Stimulated activated CD4-positive, alpha-beta T cell treated with anti-CD3 and anti-CD28 coated beads, Interleukin-15, amount 100 ng/mL, for 1 hour (primary cell): ENCODE data around the gene NPFFR1.
"Not testable (repeated sequence)": the region's sequence is repeated elsewhere in the genome, so short reads cannot be mapped to it uniquely, and the experiment has no call there.

ENCODE experiments used
- DNase-seq, 2 donors: peaks; one replicate each; pipeline ENCODE4 v3.0.0-alpha.2; 2020; ENCODE audit warnings: low read depth in 1 of 2, low spot score in 1 of 2

Gene NPFFR1

DNA sequence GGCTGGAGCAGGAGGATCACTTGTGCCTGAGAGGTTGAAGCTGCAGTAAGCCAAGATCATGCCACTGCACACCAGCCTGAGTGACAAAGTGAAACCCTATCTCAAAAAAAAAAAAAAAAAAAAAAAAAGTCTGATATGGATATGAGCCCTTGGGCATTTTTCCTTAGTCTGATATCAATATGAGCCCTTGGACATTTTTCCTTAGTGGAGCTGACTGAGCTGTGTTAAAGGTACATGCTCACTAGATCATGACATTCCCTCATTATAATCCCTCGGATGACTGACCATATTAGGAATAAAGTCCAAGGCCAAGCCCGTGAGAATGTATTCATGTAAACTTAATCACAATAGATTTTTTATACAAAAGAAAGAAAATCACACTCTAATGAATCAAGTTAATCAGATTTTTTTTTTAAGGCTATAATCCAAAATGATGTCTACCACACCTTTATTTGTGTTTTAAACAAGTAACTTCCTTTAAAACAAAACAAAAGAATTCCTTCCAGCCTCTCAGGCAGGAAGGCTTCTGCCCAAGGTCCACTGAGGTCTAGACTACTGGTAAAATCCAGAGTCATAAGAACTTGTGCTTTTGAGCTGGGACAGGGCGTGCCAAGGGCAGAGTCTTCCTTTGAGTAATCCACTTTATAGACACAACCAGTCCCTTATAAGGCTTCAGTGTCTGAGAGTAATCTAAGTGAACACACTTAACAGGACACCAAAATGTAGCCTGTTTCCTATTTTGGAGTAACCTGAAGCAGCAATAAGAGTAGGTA lies 56.1 kb downstream of the NPFFR1 start:
- no peak for DNase-seq

DNA sequence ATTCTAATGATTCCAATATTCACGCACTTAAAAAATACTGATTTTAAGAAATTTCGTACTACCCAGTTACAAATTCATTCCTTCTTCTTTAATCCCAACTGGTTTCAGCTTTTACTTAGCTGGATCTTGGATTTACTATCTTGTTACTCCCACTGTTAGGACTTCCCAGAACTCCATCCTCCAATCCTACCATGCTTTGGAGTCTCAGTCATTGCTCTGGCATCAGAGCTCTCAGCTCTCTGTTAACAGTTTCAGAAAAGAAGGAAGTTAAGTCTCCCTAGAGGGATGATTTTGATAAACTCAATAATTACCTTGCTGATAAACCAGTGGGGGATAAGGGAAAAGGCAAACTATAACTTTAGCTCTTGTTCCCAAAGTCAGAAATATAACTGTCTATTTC lies 60.1 kb downstream of the NPFFR1 start:
- DNase-seq, result no peak

DNA sequence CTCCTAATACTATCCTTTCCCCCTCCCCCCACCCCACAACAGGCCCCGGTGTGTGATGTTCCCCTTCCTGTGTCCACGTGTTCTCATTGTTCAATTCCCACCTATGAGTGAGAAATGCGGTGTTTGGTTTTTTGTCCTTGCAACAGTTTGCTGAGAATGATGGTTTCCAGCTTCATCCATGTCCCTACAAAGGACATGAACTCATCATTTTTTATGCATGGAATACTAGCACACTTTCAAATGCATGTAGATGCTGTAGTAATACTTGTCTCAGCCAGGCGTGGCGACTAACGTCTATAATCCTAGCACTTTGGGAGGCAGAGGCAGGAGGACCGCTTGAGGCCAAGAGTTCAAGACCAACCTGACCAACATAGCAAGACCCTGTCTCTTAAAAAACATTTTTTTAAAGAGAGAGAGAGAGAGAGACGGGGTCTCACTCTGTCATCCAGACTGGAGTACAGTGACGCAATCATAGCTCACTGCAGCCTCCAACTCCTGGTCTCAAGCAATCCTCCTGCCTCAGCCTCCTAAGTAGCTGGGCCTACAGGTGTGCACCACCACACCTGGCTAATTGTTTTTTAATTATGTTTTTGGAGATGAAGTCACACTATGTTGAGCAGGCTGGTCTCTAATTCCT lies 60.9 kb downstream of the NPFFR1 start:
- not testable (repeated sequence) for DNase-seq

DNA sequence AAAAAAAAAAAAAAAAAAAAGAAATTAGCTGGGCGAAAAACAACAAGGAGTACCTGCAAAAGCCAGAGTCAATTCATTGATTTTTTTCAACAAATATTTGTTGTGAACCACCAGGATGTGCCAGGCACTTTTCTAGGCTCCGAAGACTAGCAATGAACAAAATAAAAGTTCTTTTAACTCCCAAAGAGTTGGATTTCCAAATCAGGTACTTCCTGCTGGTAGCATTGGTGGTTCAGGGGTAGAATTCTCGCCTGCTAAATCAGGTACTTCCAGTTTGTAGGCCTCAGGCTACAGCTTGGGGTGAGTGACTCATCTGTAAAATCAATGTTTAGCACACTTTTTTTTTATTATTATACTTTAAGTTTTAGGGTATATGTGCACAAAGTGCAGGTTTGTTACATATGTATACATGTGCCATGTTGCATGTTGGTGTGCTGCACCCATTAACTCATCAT lies 61.4 kb downstream of the NPFFR1 start:
- no peak for DNase-seq

DNA sequence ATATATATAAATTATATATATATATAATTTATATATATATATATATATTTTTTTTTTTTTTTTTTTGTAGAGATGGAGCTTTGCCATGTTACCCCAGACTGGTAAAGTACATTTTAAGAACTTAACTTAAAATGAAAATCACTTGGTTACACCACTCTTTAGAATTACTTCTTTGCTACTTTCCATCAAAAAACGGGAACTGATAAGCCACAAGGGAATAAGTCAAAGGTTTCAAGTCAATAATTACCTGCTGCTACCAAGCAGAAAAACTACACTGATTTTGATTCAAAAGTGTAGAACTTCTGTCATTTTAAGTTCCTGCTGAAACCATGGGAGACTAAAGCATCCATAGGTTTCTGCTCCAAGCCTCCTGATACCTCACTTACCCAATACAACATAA lies 62.8 kb downstream of the NPFFR1 start:
- no peak for DNase-seq

DNA sequence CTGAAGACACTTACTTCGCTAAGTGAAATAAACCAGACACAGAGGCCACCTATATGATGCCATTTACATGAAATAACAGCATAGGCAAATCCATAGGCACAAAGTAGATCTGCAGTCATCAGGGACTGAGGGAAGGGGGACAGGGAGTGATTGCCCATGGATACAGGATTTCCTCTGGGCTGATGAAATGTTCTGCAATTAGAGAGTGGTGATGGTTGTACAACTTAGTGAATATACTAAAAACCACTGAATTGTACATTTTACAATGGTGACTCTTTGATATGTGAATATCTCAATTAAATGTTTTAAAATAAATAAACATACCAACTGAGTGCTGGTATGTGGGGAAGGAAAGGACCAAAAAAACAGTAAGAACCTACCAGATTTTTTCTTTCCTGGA lies 70.9 kb downstream of the NPFFR1 start:
- DNase-seq, result no peak

DNA sequence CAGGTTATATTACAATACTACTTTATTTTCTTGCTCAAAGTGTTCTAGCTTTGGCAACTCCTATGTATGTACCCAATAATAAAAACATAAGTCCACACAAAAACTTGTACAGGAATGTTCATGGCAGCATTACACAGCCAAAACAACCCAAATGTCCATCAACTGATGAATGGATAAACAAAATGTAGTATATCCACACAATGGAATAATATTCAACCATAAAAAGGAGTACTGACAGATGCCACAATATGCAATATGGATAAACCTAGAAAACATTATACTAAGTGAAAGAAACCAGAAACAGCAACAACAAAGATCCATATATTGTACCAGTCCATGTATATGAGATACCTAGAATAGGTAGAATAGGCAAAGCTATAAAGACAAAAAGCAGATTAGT lies 71.5 kb downstream of the NPFFR1 start:
- DNase-seq, result no peak

DNA sequence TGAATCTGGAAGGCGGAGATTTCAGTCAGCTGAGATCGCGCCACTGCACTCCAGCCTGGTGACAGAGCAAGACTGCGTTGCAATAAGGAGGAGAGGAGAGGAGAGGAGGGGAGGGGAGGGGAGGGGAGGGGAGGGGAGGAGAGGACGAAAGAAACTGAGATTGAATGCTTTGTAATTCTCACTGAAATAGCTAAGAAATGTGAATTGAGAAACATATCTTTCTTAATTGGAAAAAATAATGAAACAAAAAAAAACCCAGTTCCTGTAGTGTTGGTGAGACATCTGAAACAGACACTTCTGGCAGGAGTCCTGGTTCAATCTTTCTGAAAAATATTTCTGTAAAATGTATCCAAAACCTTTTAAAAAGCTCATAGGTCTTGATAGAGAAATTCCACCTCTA lies 77.0 kb downstream of the NPFFR1 start:
- no peak for DNase-seq

DNA sequence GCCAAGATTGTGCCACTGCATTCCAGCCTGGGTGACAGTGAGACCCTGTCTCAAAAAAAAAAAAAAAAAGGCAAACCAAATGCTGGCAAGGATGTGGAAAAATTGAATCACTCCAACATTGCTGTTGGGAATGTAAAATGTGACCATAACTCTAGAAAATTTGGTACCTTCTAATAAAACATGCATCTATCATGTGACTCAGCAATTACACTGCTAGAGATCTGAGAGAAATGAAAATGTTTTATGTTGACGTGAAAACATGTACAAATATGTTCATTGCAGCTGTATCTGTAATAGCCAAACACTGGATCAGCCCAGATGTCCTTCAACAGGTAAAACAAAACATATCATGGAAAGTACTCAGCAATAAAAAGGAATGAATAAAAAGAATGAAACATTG lies 82.7 kb downstream of the NPFFR1 start:
- DNase-seq, result no peak

DNA sequence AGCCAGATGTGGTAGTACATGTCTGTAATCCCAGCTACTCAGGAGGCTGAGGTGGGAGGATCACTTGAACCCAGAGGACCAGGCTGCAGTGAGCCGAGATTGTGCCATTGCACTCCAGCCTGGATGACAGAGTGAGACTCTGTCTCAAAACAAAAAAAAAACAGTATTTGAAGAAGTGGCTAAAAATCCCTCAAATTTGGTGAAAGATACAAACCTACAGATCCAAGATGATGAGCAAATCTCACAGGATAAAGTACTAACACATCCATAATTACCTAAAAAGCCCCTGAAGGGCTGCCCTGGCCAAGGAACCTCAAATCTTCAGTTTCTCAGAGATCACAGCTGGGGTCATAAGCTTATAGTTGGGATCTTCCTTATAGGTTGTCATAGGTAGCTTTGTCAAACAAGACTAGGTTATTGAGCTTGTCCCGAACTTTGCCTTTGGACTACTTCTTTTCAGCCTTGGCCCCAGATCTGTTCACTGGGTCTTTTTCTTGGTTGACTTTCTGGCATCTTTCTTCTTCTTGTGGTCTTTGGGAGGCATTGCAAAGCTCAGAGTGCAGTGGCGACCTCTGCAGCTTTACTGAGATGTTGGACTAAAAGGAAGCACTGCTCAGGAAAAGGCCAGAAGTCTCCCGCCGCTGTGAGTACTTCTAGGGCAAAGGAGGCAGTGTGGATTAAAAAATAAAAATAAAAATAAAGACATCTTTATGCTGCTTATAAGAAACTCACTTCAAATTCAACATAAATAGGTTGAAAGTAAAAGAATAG lies 84.9 kb downstream of the NPFFR1 start:
- DNase-seq, result no peak
